NCI-H82 (cell line): ENCODE measurements around the gene TNIK.

Experiments used
- DNase-seq: peaks from one replicate; lab custom pipeline; 2025; lab: John Stamatoyannopoulos, UW

TNIK gene

GRCh38 chr3:171417137-171417536 is 43.1 kb downstream of the TNIK start:
- no peak for DNase-seq

GRCh38 chr3:171416666-171417065 is 43.5 kb downstream of the TNIK start:
- DNase-seq: no peak

GRCh38 chr3:171416061-171416460 is 44.1 kb downstream of the TNIK start:
- DNase-seq: no peak

- DNase-seq: no peak
These were observed 45.1 kb downstream of the TNIK start for GRCh38 chr3:171415070-171415469.

- DNase-seq: no peak
These were observed 47.7 kb downstream of the TNIK start for GRCh38 chr3:171412473-171412872.

GRCh38 chr3:171412054-171412453 is 48.2 kb downstream of the TNIK start:
- DNase-seq: no peak

GRCh38 chr3:171410186-171410585 is 50.0 kb downstream of the TNIK start:
- DNase-seq: no peak

- DNase-seq: no peak
These were observed 52.4 kb downstream of the TNIK start for GRCh38 chr3:171407759-171408158.

GRCh38 chr3:171404376-171404967 is 55.7 kb downstream of the TNIK start:
- DNase-seq: no peak

GRCh38 chr3:171402281-171402680 is 57.9 kb downstream of the TNIK start:
- DNase-seq: no peak

- peak; percentile 79 for DNase-seq
These were observed 58.8 kb downstream of the TNIK start for GRCh38 chr3:171401432-171401831.

GRCh38 chr3:171399842-171400241 is 60.4 kb downstream of the TNIK start:
- no peak for DNase-seq

GRCh38 chr3:171398343-171398742 is 61.9 kb downstream of the TNIK start:
- no peak for DNase-seq

- peak; percentile 9 for DNase-seq
These were observed 63.1 kb downstream of the TNIK start for GRCh38 chr3:171397089-171397488.

GRCh38 chr3:171396048-171396447 is 64.2 kb downstream of the TNIK start:
- DNase-seq: no peak

GRCh38 chr3:171393032-171393744 is 67.0 kb downstream of the TNIK start:
- no peak for DNase-seq

- no peak for DNase-seq
These were observed 68.8 kb downstream of the TNIK start for GRCh38 chr3:171391432-171391831.

GRCh38 chr3:171390051-171390941 is 69.9 kb downstream of the TNIK start:
- no peak for DNase-seq

GRCh38 chr3:171389491-171389890 is 70.7 kb downstream of the TNIK start:
- peak; percentile 51 for DNase-seq

GRCh38 chr3:171388527-171388926 is 71.7 kb downstream of the TNIK start:
- peak; percentile 27 for DNase-seq

- no peak for DNase-seq
These were observed 73.1 kb downstream of the TNIK start for GRCh38 chr3:171387062-171387461.

- no peak for DNase-seq
These were observed 75.1 kb downstream of the TNIK start for GRCh38 chr3:171385086-171385485.
